Stimulated activated CD4-positive, alpha-beta T cell treated with anti-CD3 and anti-CD28 coated beads, Interleukin-15, amount 100 ng/mL, for 1 hour (primary cell): Measurements from ENCODE around the gene PIP5K1B.

Source experiments
- DNase-seq, 2 donors: peaks; one replicate each; pipeline ENCODE4 v3.0.0-alpha.2; 2020; ENCODE audit warnings: low read depth in 1 of 2, low spot score in 1 of 2

The PIP5K1B gene

DNA sequence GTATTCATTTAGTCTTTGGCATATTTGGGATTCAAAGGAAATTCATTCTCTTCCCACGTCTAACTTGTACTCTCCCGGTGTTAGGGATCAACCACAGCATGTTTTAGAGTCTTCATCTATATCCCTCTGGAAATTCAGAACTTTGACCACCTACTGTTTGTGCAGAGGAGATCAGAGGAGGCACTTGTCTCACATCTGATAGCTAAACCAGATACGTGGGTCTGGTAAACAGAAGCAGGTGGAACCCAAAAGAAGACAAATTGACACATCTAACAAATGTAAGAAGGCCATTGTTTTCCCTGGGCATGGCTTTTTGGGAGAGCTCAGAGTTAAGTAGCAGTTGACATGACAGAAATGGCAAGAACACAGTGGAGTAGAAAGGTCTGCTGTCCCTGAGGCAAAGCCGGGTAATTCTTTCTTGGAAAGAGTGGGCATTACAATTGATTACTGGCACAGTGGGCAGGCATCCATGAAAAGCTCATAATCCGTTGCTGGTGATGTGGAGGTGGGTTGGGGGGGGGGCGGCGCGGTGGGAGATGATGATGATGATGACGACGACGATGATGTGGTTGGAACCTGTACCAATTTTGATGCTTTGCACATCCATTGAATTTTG is 27.5 kb downstream of the PIP5K1B start:
- no peak for DNase-seq

DNA sequence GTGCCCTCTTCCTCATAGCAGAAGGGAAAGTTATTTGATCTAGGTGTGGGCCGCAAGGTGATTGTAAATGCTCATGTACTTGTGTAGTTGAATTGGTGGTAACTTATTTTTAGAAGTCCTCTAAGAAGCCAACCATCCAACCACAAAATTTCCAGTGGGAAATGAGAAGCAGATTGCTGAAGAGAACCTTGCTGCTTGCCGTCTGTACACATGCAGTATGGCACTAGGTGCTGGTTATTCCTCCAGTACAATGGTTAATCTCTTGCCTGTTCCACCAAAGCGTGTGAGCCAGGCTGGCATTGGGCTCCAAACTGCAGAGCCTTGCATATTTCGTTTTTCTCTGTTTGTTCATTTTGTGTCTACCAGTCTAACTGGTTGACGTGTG is 28.0 kb downstream of the PIP5K1B start:
- DNase-seq = no peak

DNA sequence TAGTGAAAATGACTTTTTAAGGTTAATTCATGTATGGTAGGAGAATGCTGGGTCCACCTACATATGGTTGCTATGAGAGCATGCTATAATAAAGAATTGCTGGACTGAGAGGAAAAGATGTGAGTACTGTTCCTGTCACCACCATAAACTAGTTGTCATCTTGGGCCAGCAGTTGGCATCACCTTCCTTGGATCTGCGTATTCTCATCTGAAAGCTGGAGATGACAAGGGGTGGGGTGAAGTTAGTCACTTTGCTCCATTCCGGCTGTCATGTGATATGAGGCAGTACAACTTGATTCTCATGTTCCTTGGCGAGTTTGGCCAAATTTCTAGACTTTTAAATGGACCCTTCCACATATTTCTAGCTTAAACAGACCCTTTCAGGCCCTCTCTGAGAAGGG is 33.3 kb downstream of the PIP5K1B start:
- DNase-seq = no peak

DNA sequence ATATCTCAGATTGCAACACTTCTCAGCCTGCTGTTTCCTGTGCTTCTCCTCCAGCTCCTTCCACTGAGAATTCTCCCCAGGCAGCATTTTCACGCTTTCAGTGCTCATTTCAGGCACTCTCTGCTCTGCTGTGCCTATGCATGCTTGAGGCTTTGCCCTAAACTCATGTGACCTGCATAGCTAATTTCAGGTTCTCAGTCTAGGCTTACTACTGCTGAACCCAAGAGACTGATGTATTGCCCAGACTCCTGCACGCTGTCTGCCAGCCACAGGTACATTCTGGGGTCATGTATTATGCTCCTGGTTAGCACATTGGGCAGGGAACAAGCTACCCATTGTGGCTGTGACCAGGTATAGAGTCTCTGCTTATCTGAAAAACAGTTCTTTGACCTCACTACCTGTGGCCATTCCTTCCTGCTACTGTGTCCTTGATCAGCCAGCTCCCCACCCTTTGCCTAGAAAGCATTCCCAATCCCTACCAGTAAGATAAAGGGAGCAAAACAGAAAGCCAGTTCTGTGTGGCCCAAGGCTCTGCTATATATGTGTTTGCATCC is 34.7 kb downstream of the PIP5K1B start:
- no peak for DNase-seq

DNA sequence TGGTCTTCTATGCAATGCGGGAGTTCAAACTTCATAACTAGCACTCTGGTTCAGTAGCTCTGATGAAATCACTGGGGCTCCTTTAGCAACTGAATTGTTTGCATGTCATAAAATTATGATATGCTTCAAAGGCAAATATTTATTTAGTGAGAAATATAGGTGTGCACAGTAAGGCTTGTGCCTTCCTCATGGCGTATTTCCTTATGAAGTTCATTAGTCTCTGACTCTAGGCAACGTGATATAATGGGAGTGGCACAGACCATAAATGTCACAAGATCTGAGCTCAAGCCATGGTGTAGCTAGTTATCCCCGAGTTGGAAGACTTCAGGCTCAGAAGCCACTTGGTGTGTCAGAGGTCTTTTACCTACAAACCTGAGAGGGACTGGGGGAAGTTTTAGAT is 35.5 kb downstream of the PIP5K1B start:
- no peak for DNase-seq

DNA sequence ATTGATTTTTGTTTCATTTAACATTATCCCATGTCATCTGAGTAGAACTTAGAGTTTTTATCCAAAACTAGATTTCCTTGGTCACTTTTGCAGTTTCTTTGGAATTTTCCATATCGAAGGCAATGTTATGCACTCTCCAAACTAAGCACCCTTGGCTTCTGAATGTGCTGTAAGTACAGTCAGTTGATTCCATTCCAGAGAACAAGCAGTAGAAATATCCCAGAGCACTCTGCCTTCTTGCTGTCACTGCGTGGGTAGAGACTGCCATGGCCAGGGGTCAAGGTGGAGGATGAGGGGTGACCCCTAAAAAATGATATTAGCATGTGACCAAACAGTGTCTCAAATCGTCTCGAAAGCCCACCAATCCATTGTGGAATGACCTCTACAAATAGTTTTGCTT is 36.2 kb downstream of the PIP5K1B start:
- no peak for DNase-seq

DNA sequence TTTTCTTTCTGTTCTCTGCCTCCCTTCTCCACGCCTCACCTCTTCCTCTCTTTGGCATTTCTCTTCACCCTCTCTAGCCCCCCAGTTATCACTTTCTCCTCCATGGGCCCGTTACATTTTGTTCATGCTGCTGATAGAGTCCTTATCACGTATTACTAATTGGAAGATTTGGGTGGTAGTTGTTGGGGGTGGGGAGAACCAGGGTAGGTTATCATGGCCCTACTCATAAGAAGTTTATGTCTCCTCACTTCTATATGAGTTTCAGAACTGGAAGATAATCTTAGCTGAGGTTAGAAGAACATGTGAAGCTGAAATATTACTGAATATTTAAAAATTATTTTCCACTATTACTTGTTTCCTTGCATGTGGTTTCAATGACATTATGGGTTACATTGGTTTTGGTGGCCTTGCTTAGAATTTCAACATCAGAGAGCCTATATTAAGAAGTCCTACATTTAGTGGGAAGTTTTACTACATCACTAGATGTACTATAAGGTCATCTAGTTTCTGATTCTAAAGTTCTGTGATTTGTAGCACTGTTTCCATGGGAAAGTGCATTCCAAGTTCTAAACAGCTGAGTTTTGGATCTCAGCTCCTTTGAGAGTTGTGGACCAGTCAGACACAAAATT is 36.8 kb downstream of the PIP5K1B start:
- no peak for DNase-seq

DNA sequence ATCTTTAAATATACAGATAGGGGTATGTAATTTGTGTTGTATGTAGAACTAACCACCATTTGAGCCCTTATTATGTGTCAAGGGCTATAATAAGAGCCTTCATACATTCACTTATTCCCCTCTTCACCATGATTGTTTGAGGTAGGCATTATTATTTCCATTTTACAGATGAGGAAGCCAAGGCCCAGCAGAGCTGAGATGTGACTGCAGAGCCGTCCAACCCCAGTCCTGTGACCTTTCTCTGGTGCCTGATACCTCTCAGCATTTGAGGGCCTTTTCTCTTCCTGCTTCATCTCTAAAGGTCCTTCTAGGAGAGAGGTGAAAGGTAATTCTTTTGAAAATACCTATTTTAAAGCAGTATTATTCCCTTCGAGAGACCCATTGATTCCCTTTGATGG is 37.3 kb downstream of the PIP5K1B start:
- DNase-seq = no peak

DNA sequence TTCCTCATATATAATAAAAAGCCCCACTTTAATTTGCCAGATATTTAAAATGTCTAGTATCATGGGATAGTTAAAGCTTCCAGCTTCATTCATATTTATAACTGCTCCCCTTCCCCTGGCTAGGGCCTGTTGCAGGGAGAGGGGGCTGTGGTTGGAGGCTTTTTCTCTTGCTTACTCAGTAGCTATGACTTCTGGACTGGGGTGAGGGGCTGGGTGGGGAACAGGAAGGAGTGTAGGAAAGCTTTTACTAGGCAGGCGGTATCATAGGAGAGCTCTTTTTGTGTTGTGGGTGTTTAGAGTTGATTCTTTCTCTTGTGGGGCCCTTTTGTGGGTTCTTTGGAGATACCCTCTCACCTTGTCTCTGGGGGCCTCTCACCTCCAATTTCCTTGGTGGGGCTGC is 39.4 kb downstream of the PIP5K1B start:
- no peak for DNase-seq

DNA sequence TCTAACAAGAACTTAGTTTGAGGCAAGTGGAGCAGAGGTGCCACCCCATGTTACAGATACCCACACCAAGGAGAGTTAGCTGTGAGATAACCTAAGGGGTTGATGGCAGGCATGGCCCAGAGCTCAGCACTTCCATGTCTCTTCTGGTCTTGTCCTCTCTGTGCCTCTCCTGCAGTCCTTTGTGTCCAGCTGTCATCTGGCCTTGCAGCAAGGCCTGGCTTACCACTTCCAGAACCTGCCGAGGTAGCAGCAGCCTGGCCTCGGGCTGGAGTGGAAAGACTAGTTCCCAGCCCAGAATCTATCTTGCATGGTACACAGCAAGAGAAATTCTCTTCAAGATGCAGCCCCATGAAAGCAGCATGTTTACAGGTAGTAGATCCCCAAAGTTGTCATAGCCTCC is 41.5 kb downstream of the PIP5K1B start:
- DNase-seq = no peak

DNA sequence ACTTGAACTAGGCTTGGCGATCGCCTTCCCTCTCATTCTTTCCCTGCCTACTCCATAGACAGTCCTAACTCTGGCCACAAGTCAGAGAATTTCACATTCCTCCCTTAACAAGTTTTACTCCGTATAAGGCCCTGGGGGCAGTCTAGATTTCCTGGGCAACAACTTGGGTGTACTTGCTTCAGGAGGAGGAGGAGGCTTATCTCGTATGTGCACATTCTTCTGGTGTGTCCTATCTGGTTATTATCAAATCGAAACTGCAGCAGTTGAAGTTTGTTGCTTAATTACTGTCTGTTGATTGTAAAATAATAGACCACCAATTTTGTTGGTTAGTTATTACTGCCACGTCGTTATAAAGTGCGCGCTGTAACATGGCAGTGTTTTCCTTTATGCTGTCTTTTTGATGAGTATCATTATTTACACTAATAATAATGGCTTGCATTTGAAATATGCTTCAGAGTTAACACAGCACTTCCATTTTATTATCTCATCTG is 42.0 kb downstream of the PIP5K1B start:
- no peak for DNase-seq

DNA sequence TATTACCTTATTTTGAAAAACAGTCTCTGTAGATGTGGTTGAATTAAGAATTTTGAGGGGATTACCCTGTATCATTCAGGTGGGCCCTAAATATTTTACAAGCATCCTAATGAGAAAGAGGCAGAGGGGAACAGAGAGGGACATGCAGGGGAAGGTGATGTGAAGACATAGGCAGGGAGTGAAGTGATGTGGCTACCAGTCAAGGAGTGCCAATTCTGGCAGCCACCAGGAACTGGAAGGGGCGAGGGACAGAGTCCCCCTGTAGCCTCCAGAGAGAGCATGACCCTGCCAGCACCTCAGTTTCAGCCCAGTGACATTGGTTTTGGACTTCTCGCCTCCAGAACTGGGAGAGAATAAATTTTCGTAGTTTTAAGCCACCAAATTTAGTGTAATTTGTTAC is 44.1 kb downstream of the PIP5K1B start:
- DNase-seq = no peak

DNA sequence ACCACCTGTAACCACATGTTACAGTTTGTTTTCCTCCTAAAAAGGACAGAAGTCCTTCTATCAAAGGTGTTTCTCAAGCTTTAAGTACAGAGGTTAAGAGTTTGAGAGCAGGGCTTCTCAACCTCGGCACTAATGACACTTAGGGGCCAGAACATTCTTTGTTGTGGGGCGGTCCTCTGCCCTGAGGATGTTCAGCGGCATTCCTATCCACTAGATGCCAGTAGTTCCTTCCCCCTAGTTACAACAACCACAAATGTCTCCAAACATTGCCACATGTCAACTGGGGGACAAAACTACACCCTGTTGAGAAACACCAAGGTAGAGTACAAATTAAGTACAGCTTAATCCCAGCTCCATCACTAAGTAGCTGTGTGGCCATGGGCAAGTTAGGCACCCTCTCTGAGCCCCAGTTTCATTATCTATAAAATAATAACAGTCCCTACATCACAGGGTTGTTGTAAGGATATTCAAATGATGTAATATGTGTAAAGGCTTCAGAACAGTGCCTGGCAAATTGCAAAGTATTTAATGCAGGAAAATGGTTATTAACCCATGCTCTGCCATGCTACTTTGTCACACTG is 44.6 kb downstream of the PIP5K1B start:
- no peak for DNase-seq

DNA sequence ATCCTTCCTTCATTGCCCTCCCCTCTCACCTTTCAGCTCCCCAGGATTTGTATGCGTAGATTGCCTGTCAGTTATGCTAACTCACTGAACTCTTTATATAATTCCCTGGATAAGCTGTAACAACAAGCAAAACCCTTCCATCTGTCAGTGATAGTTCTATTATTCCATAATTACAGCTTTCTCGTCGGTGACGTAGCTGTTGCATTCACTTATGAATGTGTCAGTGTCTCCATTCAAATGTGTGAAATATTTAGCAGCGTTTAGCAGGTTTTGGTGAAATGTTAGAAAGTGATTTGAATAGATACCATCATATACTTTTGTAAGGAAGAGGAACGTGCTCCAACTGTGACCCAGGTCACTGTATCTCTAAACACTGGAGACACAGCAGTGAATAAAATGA is 45.2 kb downstream of the PIP5K1B start:
- DNase-seq = no peak

DNA sequence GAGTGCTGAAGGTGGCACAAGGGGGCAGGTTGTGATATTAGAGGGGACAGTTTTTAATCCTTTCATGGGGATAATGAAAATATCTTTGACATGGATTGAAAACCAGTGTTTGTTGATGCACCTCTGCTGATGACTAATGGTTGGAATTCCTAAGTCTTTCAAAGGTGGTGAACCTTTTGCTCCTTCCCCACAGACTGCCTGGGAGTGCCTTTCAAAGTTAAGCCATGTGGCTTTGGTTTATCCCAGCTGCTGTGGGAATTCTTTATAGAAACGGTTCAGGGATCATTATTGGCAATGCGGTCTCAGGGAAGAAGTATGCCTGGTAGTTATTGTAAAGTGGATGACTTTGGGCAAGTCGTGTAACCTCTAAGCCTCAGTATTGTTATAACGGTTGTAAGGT is 45.7 kb downstream of the PIP5K1B start:
- no peak for DNase-seq

DNA sequence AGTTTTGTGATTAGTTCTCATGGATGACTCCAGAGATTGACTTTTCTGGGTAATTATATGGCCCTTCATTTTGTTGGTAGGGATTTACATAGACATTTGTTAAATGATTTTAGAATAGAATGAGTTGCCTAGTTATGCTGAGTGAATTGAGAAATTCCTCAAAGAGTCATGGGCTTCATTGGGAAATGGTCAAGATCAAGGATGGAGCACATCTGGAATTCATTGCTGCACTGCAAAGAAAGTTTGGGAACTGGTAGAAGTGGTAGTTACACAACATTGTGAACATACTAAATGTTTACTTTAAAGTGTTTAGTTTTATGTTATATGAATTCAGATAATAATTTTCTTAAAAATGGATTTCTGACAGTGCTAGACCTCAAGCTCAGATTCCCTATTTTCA is 46.5 kb downstream of the PIP5K1B start:
- DNase-seq = no peak

DNA sequence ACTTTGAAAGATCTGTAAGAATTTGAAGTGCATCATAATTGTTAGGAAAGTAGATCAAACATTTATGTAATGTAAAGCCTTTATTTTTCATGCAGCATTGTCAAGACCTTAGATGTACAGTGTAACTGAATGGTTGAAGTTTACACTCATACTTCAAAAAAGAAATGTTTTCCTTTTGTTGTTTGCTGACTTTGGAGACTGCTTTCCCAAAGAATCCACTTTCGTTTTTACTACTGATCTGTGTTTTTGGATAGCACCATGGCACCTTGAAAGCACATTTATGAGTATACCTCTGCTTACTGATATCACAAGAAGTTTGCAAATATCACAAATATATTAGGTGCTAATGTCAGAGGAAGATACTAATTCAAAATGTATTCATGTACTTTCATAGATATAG is 50.0 kb downstream of the PIP5K1B start:
- DNase-seq = no peak

DNA sequence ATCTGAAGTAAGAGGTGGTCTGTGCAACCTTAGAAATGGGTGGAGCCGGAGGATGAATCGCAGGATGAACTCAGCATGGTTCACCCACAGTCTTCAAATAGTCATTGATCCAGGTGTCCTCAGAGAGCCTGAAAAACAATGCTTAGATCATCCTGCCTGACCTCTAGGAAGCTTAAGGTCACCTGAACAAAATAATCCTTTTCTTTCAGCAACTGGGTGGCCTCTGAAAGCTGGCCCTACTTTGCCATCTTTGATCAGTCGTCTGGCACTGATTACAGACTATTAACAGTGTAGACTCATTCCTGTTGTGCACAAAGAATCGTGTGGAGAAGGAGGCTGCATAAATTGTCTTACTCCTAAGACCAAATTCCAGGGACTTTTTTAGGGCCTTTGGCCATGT is 50.7 kb downstream of the PIP5K1B start:
- DNase-seq = no peak

DNA sequence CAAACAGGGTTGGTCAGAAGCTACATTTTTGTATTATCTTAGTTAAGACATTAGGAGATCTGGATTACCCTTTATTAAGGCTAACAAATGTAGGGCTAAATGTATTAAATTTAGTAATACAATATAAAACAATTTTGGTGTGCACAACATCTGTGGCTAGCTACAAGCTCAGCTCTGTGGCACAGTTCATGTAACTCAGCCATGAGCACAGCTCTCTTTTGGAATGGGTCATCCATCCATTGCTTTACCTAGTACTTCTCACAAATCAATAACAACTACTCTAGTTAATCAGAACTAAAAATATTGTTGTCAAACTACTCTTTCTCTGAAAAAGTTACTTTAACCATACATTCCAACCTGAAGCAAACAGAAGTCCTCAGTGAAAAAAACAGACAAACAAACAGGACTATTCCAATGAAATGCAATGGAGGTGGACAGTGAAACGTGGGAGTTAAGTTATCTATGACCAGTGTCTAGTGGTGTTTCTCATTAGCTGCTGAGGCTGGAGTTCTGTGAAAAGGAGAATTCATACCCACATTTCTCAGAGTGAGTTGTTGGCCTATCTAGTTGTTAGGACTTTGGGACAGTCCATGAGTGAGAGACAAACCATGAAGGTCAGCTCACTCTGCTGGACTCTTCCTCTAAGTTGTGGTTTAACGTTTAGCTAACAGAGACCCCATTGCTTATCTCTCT is 55.1 kb downstream of the PIP5K1B start:
- no peak for DNase-seq

DNA sequence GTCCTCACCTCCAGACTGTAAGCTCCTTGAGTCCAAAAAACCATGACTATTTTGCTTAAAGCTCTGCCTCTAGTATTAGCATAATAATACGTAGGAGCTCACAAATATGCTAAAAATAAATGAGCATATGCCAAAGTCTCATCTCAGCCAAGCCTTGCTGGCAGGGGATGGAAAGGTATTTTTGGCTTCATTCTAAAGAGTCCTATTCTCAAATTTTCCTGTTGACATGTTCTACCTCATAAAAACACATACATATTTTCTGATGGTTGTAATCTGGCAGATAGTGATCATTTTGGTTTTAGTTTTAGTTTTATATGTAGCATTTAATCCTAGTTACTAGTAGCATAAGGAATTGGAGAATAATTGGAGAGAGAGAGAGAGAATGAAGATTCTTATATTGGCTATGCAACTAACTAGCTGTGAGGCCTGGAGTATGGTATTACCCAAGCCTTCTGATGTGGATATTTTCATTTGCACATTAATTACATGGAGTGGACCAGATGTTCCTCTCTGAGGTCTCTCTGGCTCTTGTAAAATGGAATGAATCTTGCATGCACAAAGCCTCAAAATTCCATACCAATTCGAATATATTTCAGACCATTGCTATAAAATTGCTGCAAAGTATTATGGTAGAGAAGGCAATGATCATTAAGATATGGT is 55.8 kb downstream of the PIP5K1B start:
- DNase-seq = no peak

DNA sequence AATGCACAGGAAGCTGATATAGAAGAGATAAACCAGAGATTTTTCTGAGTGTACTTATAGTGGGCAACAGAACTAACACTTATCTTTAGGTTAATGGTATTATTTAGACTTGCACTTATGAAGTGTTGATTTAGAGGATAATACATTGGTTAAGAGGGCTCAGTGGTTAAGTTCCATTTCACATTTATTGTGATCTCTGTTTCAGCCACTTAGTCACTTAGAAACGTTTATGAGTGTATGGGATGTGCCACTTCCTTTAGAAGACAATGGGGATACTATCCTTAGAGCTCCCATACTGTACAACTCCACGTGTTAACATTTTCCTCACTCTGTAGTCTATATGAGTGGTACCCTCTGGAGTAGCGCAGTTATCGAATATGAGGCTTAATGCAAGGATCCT is 57.5 kb downstream of the PIP5K1B start:
- DNase-seq = no peak

DNA sequence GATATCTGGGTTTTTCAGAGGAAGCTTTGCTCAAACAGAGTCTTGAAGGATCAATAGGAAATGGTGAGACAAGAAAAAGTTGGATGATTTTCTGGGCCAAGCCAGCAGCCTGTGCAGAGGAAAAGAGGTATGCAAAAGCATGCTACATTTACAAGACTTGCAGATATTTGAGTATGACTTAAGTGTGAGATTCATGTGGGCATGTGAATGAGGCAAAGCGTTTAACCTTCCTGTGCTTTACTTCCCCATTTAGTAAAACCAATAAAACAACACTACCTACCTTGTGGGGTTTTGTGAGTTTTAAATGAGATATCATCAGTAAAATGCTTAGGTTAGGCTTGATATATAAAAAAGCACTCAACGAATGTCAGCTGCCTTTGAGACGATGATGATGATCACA is 58.1 kb downstream of the PIP5K1B start:
- DNase-seq = no peak
